RPMI8226 (cell line): ENCODE data around the gene VGLL4.
"Not testable (repeated sequence)": the region's sequence is repeated elsewhere in the genome, so short reads cannot be mapped to it uniquely, and the experiment has no call there.

Experiments used
- DNase-seq: peaks from one replicate; pipeline ENCODE4 v3.0.0-alpha.2; 2015

VGLL4 gene

GRCh38 chr3:11604139-11604892 is 39.4 kb downstream of the VGLL4 start:
- DNase-seq = no peak

- DNase-seq = no peak
Observed at GRCh38 chr3:11603628-11604027, 40.1 kb downstream of the VGLL4 start.

- DNase-seq = no peak
Observed at GRCh38 chr3:11602886-11603527, 40.7 kb downstream of the VGLL4 start.

GRCh38 chr3:11602239-11602840 is 41.4 kb downstream of the VGLL4 start:
- DNase-seq = no peak

GRCh38 chr3:11601446-11602238 is 42.1 kb downstream of the VGLL4 start:
- DNase-seq = no peak

- DNase-seq = no peak
Observed at GRCh38 chr3:11600501-11601282, 43.0 kb downstream of the VGLL4 start.

- no peak for DNase-seq
Observed at GRCh38 chr3:11596387-11596786, 47.3 kb downstream of the VGLL4 start.

- not testable (repeated sequence) for DNase-seq
Observed at GRCh38 chr3:11595024-11595423, 48.7 kb downstream of the VGLL4 start.

GRCh38 chr3:11593318-11594034 is 50.2 kb downstream of the VGLL4 start:
- DNase-seq = no peak

- DNase-seq = no peak
Observed at GRCh38 chr3:11592445-11593298, 51.0 kb downstream of the VGLL4 start.

GRCh38 chr3:11591391-11592282 is 52.1 kb downstream of the VGLL4 start:
- DNase-seq = no peak

GRCh38 chr3:11591002-11591355 is 52.7 kb downstream of the VGLL4 start:
- DNase-seq = no peak

- DNase-seq = no peak
Observed at GRCh38 chr3:11589706-11590105, 54.0 kb downstream of the VGLL4 start.

- DNase-seq = no peak
Observed at GRCh38 chr3:11588755-11589154, 55.0 kb downstream of the VGLL4 start.

GRCh38 chr3:11588338-11588737 is 55.4 kb downstream of the VGLL4 start:
- no peak for DNase-seq

- no peak for DNase-seq
Observed at GRCh38 chr3:11587766-11588165, 55.9 kb downstream of the VGLL4 start.

- DNase-seq = no peak
Observed at GRCh38 chr3:11584570-11584969, 59.1 kb downstream of the VGLL4 start.

GRCh38 chr3:11583638-11584046 is 60.1 kb downstream of the VGLL4 start:
- DNase-seq = no peak

- no peak for DNase-seq
Observed at GRCh38 chr3:11583235-11583634, 60.5 kb downstream of the VGLL4 start.
